Measurements from ENCODE around the gene NCOA5.

The NCOA5 gene

GRCh38 chr20:46135856-46136633, 46.3 kb upstream of the NCOA5 start:
- no peak overlapping the region for H3K14ac ChIP-seq (ENCODE audit: low read length)
- H3K4me3 ChIP-seq (ENCODE audit: low read length in 2 of 2) = peak overlapping the region in 1 of 2 donors; percentile 2
- H2BK120ac ChIP-seq (ENCODE audit: low read depth, low read length) = no peak overlapping the region
- H2AK5ac ChIP-seq (ENCODE audit: low read depth, low read length) = peak overlapping the region; percentile 50
- no peak overlapping the region for H3K23ac ChIP-seq (ENCODE audit: low read depth, low read length, poor library complexity)
- H2BK5ac ChIP-seq (ENCODE audit: low read length) = no peak overlapping the region
- H3K9ac ChIP-seq (ENCODE audit: low read depth, low read length, poor library complexity) = no peak overlapping the region
- WGBS, 2 donors (ENCODE audit: extremely low coverage in 2 of 2, insufficient read length in 2 of 2, insufficient replicate concordance in 1 of 2) = 100% methylated on average over 1 of the region's 12 CpGs; no CpG with 5 or more reads in 1 of the 2 donors
- peak; percentile 45 for DNase-seq (ENCODE audit: low spot score)
- no peak overlapping the region for H4K91ac ChIP-seq (ENCODE audit: low read depth, low read length, poor library complexity)
- H3K18ac ChIP-seq (ENCODE audit: low read length) = peak overlapping the region; percentile 71
- H3K4me1 ChIP-seq (ENCODE audit: control insufficient read depth in 2 of 2, insufficient read depth in 1 of 2, low read depth in 1 of 2, low read length in 2 of 2) = peaks cover 0 to 28% of the 10 kb centered on the region in 2 donors
- no peaks in the 10 kb centered on the region for H3K36me3 ChIP-seq (replicated peaks in 1 of 2; ENCODE audit: control insufficient read depth in 2 of 2, insufficient read depth in 2 of 2, low read length in 2 of 2)
- peak overlapping the region; percentile 32 for H3K4me2 ChIP-seq (ENCODE audit: insufficient read depth, low read length, poor library complexity, severe bottlenecking)
- no peaks in the 10 kb centered on the region for H3K79me1 ChIP-seq (ENCODE audit: low read depth, low read length)
- peak overlapping the region; percentile 7 for H2AFZ ChIP-seq (ENCODE audit: low read length)
- no peak overlapping the region for H4K8ac ChIP-seq (ENCODE audit: low read depth, low read length)
- H3K4ac ChIP-seq (ENCODE audit: low read length) = no peak overlapping the region
- H3K9me3 ChIP-seq (replicated peaks in 1 of 2; ENCODE audit: control insufficient read depth in 2 of 2, insufficient read depth in 1 of 2, low read depth in 1 of 2, low read length in 2 of 2) = peaks cover 0 to 2% of the 10 kb centered on the region in 2 donors
- H2BK12ac ChIP-seq (ENCODE audit: low read length) = no peak overlapping the region
- H3K27me3 ChIP-seq (ENCODE audit: control insufficient read depth in 3 of 3, insufficient read depth in 3 of 3, low read depth in 1 of 3, low read length in 3 of 3) = peaks cover 2 to 52% (median 8%) of the 10 kb centered on the region in 3 experiments
- peak overlapping the region; percentile 61 for H2BK15ac ChIP-seq (ENCODE audit: low read length)
- H3K27ac ChIP-seq (replicated peaks; ENCODE audit: low read length) = no peak overlapping the region

GRCh38 chr20:46134716-46135115, 45.0 kb upstream of the NCOA5 start:
- peaks cover 0 to 2% of the 10 kb centered on the region in 2 donors for H3K9me3 ChIP-seq (replicated peaks in 1 of 2; ENCODE audit: control insufficient read depth in 2 of 2, insufficient read depth in 1 of 2, low read depth in 1 of 2, low read length in 2 of 2)
- DNase-seq (ENCODE audit: low spot score) = no peak
- no peak overlapping the region for H2BK120ac ChIP-seq (ENCODE audit: low read depth, low read length)
- no peak overlapping the region for H3K14ac ChIP-seq (ENCODE audit: low read length)
- peak overlapping the region; percentile 41 for H3K4ac ChIP-seq (ENCODE audit: low read length)
- no peak overlapping the region for H4K8ac ChIP-seq (ENCODE audit: low read depth, low read length)
- no peak overlapping the region for H3K27ac ChIP-seq (replicated peaks; ENCODE audit: low read length)
- no peak overlapping the region for H2BK12ac ChIP-seq (ENCODE audit: low read length)
- H3K23ac ChIP-seq (ENCODE audit: low read depth, low read length, poor library complexity) = no peak overlapping the region
- peaks cover 0 to 21% of the 10 kb centered on the region in 2 donors for H3K4me1 ChIP-seq (ENCODE audit: control insufficient read depth in 2 of 2, insufficient read depth in 1 of 2, low read depth in 1 of 2, low read length in 2 of 2)
- H3K9ac ChIP-seq (ENCODE audit: low read depth, low read length, poor library complexity) = no peak overlapping the region
- no peaks in the 10 kb centered on the region for H3K36me3 ChIP-seq (replicated peaks in 1 of 2; ENCODE audit: control insufficient read depth in 2 of 2, insufficient read depth in 2 of 2, low read length in 2 of 2)
- no peak overlapping the region for H3K4me3 ChIP-seq (ENCODE audit: low read length in 2 of 2)
- H4K91ac ChIP-seq (ENCODE audit: low read depth, low read length, poor library complexity) = no peak overlapping the region
- peaks cover 2 to 53% (median 19%) of the 10 kb centered on the region in 3 experiments for H3K27me3 ChIP-seq (ENCODE audit: control insufficient read depth in 3 of 3, insufficient read depth in 3 of 3, low read depth in 1 of 3, low read length in 3 of 3)
- peak overlapping the region; percentile 66 for H3K18ac ChIP-seq (ENCODE audit: low read length)
- no CpG with 5 or more reads among the region's 7 CpGs for WGBS, 2 donors (ENCODE audit: extremely low coverage in 2 of 2, insufficient read length in 2 of 2, insufficient replicate concordance in 1 of 2)
- no peak overlapping the region for H2AK5ac ChIP-seq (ENCODE audit: low read depth, low read length)
- H2BK15ac ChIP-seq (ENCODE audit: low read length) = peak overlapping the region; percentile 91
- no peak overlapping the region for H2BK5ac ChIP-seq (ENCODE audit: low read length)
- no peak overlapping the region for H2AFZ ChIP-seq (ENCODE audit: low read length)
- no peaks in the 10 kb centered on the region for H3K79me1 ChIP-seq (ENCODE audit: low read depth, low read length)
- no peak overlapping the region for H3K4me2 ChIP-seq (ENCODE audit: insufficient read depth, low read length, poor library complexity, severe bottlenecking)

- Histone ChIP-seq H3K18ac (ENCODE audit: low read length) (peak overlapping the region; percentile 58), H2BK12ac (ENCODE audit: low read length) (no peak overlapping the region), H3K9me3 (replicated peaks in 1 of 2; ENCODE audit: control insufficient read depth in 2 of 2, insufficient read depth in 1 of 2, low read depth in 1 of 2, low read length in 2 of 2) (peaks cover 0 to 2% of the 10 kb centered on the region in 2 donors), H3K23ac (ENCODE audit: low read depth, low read length, poor library complexity) (no peak overlapping the region), H3K4ac (ENCODE audit: low read length) (no peak overlapping the region), H2BK120ac (ENCODE audit: low read depth, low read length) (no peak overlapping the region), H3K4me3 (ENCODE audit: low read length in 2 of 2) (no peak overlapping the region), H2BK15ac (ENCODE audit: low read length) (peak overlapping the region; percentile 91), H3K27me3 (ENCODE audit: control insufficient read depth in 3 of 3, insufficient read depth in 3 of 3, low read depth in 1 of 3, low read length in 3 of 3) (peaks cover 2 to 56% (median 19%) of the 10 kb centered on the region in 3 experiments), H4K8ac (ENCODE audit: low read depth, low read length) (no peak overlapping the region), H4K91ac (ENCODE audit: low read depth, low read length, poor library complexity) (no peak overlapping the region), H2AK5ac (ENCODE audit: low read depth, low read length) (no peak overlapping the region), H2BK5ac (ENCODE audit: low read length) (no peak overlapping the region), H2AFZ (ENCODE audit: low read length) (no peak overlapping the region), H3K4me2 (ENCODE audit: insufficient read depth, low read length, poor library complexity, severe bottlenecking) (no peak overlapping the region), H3K14ac (ENCODE audit: low read length) (no peak overlapping the region), H3K9ac (ENCODE audit: low read depth, low read length, poor library complexity) (no peak overlapping the region), H3K27ac (replicated peaks; ENCODE audit: low read length) (no peak overlapping the region), H3K4me1 (ENCODE audit: control insufficient read depth in 2 of 2, insufficient read depth in 1 of 2, low read depth in 1 of 2, low read length in 2 of 2) (peaks cover 0 to 15% of the 10 kb centered on the region in 2 donors), H3K79me1 (ENCODE audit: low read depth, low read length) (no peaks in the 10 kb centered on the region), H3K36me3 (replicated peaks in 1 of 2; ENCODE audit: control insufficient read depth in 2 of 2, insufficient read depth in 2 of 2, low read length in 2 of 2) (no peaks in the 10 kb centered on the region)
- WGBS, 2 donors (ENCODE audit: extremely low coverage in 2 of 2, insufficient read length in 2 of 2, insufficient replicate concordance in 1 of 2) = no CpG with 5 or more reads among the region's 11 CpGs
- DNase-seq (ENCODE audit: low spot score) = no peak
Observed at GRCh38 chr20:46133886-46134654, 44.3 kb upstream of the NCOA5 start.

GRCh38 chr20:46132705-46133120, 43.0 kb upstream of the NCOA5 start:
- Histone ChIP-seq H3K9me3 (replicated peaks in 1 of 2; ENCODE audit: control insufficient read depth in 2 of 2, insufficient read depth in 1 of 2, low read depth in 1 of 2, low read length in 2 of 2) (peaks cover 0 to 2% of the 10 kb centered on the region in 2 donors), H4K8ac (ENCODE audit: low read depth, low read length) (no peak overlapping the region), H3K4me3 (ENCODE audit: low read length in 2 of 2) (no peak overlapping the region), H4K91ac (ENCODE audit: low read depth, low read length, poor library complexity) (no peak overlapping the region), H3K4me1 (ENCODE audit: control insufficient read depth in 2 of 2, insufficient read depth in 1 of 2, low read depth in 1 of 2, low read length in 2 of 2) (peaks cover 0 to 12% of the 10 kb centered on the region in 2 donors), H3K27me3 (ENCODE audit: control insufficient read depth in 3 of 3, insufficient read depth in 3 of 3, low read depth in 1 of 3, low read length in 3 of 3) (peaks cover 2 to 48% (median 19%) of the 10 kb centered on the region in 3 experiments), H3K27ac (replicated peaks; ENCODE audit: low read length) (no peak overlapping the region), H2AFZ (ENCODE audit: low read length) (peak overlapping the region; percentile 54), H2BK12ac (ENCODE audit: low read length) (peak overlapping the region; percentile 63), H2BK120ac (ENCODE audit: low read depth, low read length) (peak overlapping the region; percentile 40), H3K79me1 (ENCODE audit: low read depth, low read length) (no peaks in the 10 kb centered on the region), H3K9ac (ENCODE audit: low read depth, low read length, poor library complexity) (no peak overlapping the region), H3K18ac (ENCODE audit: low read length) (peak overlapping the region; percentile 35), H3K23ac (ENCODE audit: low read depth, low read length, poor library complexity) (no peak overlapping the region), H3K36me3 (replicated peaks in 1 of 2; ENCODE audit: control insufficient read depth in 2 of 2, insufficient read depth in 2 of 2, low read length in 2 of 2) (no peaks in the 10 kb centered on the region), H3K14ac (ENCODE audit: low read length) (peak overlapping the region; percentile 87), H3K4me2 (ENCODE audit: insufficient read depth, low read length, poor library complexity, severe bottlenecking) (no peak overlapping the region), H2BK15ac (ENCODE audit: low read length) (no peak overlapping the region), H2BK5ac (ENCODE audit: low read length) (no peak overlapping the region), H3K4ac (ENCODE audit: low read length) (no peak overlapping the region), H2AK5ac (ENCODE audit: low read depth, low read length) (no peak overlapping the region)
- WGBS, 2 donors (ENCODE audit: extremely low coverage in 2 of 2, insufficient read length in 2 of 2, insufficient replicate concordance in 1 of 2) = no CpG with 5 or more reads among the region's 17 CpGs
- peak; percentile 68 for DNase-seq (ENCODE audit: low spot score)

All from neuronal stem cell (in vitro differentiated cells).